Lung microvascular endothelial cell (primary cell): Measurements from ENCODE around the gene SCN5A. TPM values are rescaled to one million over a fixed set of nuclear protein-coding genes. Genes with fewer than 3 reads are reported as not detected.
"Not testable (repeated sequence)": the region's sequence is repeated elsewhere in the genome, so short reads cannot be mapped to it uniquely, and the experiment has no call there.

Experiments
- DNase-seq, 2 donors: peaks; one replicate each; pipeline versions ENCODE4 v3.0.0 to v3.0.0-alpha.2; 2010; ENCODE audit warnings: low read depth in 2 of 2
- total RNA-seq: library from RNA; depleted of rRNA; stranded (reverse); fragments of >200 nt; gene quantifications from 2 replicates; pipeline ENCODE4 v1.2.1, GENCODE V29; 2014

The SCN5A gene
- total RNA-seq, 1 donor from 2014 or later, result 14.9 TPM

- DNase-seq, result peak in 1 of 2 donors; percentile 11
Measured at GRCh38 chr3:38579551-38580449, 69.7 kb downstream of the SCN5A start.

- peak in 1 of 2 donors; percentile 29 for DNase-seq
Measured at GRCh38 chr3:38579141-38579540, 70.3 kb downstream of the SCN5A start.

GRCh38 chr3:38578551-38578950 lies 70.9 kb downstream of the SCN5A start:
- DNase-seq, result no peak

- no peak for DNase-seq
Measured at GRCh38 chr3:38578081-38578475, 71.4 kb downstream of the SCN5A start.

GRCh38 chr3:38577371-38578080 lies 72.0 kb downstream of the SCN5A start:
- DNase-seq, result no peak

GRCh38 chr3:38576526-38577370 lies 72.7 kb downstream of the SCN5A start:
- no peak for DNase-seq

GRCh38 chr3:38576131-38576525 lies 73.4 kb downstream of the SCN5A start:
- DNase-seq, result no peak

- no peak for DNase-seq
Measured at GRCh38 chr3:38575279-38575843, 74.1 kb downstream of the SCN5A start.

- peak in 1 of 2 donors; percentile 23 for DNase-seq
Measured at GRCh38 chr3:38574411-38575278, 74.8 kb downstream of the SCN5A start.

- no peak for DNase-seq
Measured at GRCh38 chr3:38573556-38573955, 75.9 kb downstream of the SCN5A start.

- no peak for DNase-seq
Measured at GRCh38 chr3:38573111-38573510, 76.4 kb downstream of the SCN5A start.

- no peak for DNase-seq
Measured at GRCh38 chr3:38567498-38567897, 82.0 kb downstream of the SCN5A start.

- DNase-seq, result not testable (repeated sequence)
Measured at GRCh38 chr3:38566794-38567193, 82.7 kb downstream of the SCN5A start.

- DNase-seq, result no peak
Measured at GRCh38 chr3:38566215-38566528, 83.3 kb downstream of the SCN5A start.

- DNase-seq, result no peak
Measured at GRCh38 chr3:38565339-38566214, 83.9 kb downstream of the SCN5A start.

- DNase-seq, result no peak
Measured at GRCh38 chr3:38564631-38565338, 84.7 kb downstream of the SCN5A start.

GRCh38 chr3:38563886-38564270 lies 85.6 kb downstream of the SCN5A start:
- DNase-seq, result no peak

- no peak for DNase-seq
Measured at GRCh38 chr3:38563070-38563885, 86.2 kb downstream of the SCN5A start.
